A673 (cell line): Measurements from ENCODE around the gene SMIM24. TPM values are rescaled to one million over a fixed set of nuclear protein-coding genes. Genes with fewer than 3 reads are reported as not detected.

Experiments
- BruUV-seq: library from RNA; stranded (reverse); fragments of 400-500 nt; replicated peaks from 2 replicates; lab custom pipeline; 2021; lab: Mats Ljungman, UMichigan
- CTCF ChIA-PET: fragments of 300-600 bp; sonication (Branson Sonifier 250); formaldehyde crosslinking; loops from one replicate; lab custom pipeline; 2022; ENCODE audit warnings: antibody characterized with exemption; lab: Charles Lee
- POLR2A ChIA-PET: fragments of 300-600 bp; sonication (Branson Sonifier 250); formaldehyde crosslinking; loops from one replicate; lab custom pipeline; 2022; ENCODE audit warnings: antibody characterized with exemption; ENCODE audit not compliant: low non-redundant PET; lab: Charles Lee
- DNase-seq: peaks from one replicate; pipeline ENCODE4 v3.0.0-alpha.2; 2015; ENCODE audit warnings: low spot score
- H3K27ac ChIP-seq: fragments of 200-600 bp; sonication (generic); 2 replicates; pipeline ENCODE4 v1.5.1; 2016; ENCODE audit warnings: mixed run types, low read depth, mild to moderate bottlenecking, mixed read lengths, antibody characterized with exemption, low read length; ENCODE audit not compliant: poor library complexity, severe bottlenecking
- H3K27me3 ChIP-seq: fragments of 200-600 bp; sonication (generic); replicated peaks from 2 replicates; pipeline ENCODE4 v1.6.1; 2017; ENCODE audit warnings: mixed run types, low read depth, mild to moderate bottlenecking, mixed read lengths, antibody characterized with exemption, low read length; ENCODE audit not compliant: insufficient read depth, poor library complexity
- H3K36me3 ChIP-seq: fragments of 200-600 bp; sonication (generic); 2 replicates; pipeline ENCODE4 v1.6.1; 2016; ENCODE audit warnings: mixed run types, mild to moderate bottlenecking, mixed read lengths, antibody characterized with exemption, low read length; ENCODE audit not compliant: insufficient read depth, poor library complexity, severe bottlenecking
- H3K4me1 ChIP-seq: fragments of 200-600 bp; sonication (generic); 2 replicates; pipeline ENCODE4 v1.6.1; 2017; ENCODE audit warnings: mixed run types, mild to moderate bottlenecking, mixed read lengths, antibody characterized with exemption, low read length; ENCODE audit not compliant: insufficient read depth, poor library complexity, severe bottlenecking
- H3K4me3 ChIP-seq: fragments of 200-600 bp; sonication (generic); 2 replicates; pipeline ENCODE4 v1.5.1; 2016; ENCODE audit warnings: low read depth, mixed run types, mild to moderate bottlenecking, mixed read lengths, low read length; ENCODE audit not compliant: poor library complexity, severe bottlenecking
- H3K9me3 ChIP-seq: fragments of 200-600 bp; sonication (generic); 2 replicates; pipeline ENCODE4 v1.6.1; 2016; ENCODE audit warnings: mixed run types, low read depth, mild to moderate bottlenecking, mixed read lengths, antibody characterized with exemption, low read length; ENCODE audit not compliant: poor library complexity, severe bottlenecking
- CTCF ChIP-seq: fragments of 300-800, 200-600 bp; sonication (generic); conservative IDR thresholded peaks from 2 replicates; pipeline ENCODE4 v1.5.1; 2017; ENCODE audit warnings: low read depth, mild to moderate bottlenecking, antibody characterized with exemption, low read length, moderate library complexity, mixed read lengths
- EZH2 ChIP-seq: fragments of 200-600 bp; sonication (generic); IDR thresholded peaks from 2 replicates; pipeline ENCODE4 v1.6.1; 2017; ENCODE audit warnings: borderline replicate concordance, low read depth, mild to moderate bottlenecking, mixed read lengths, antibody characterized with exemption, low read length; ENCODE audit not compliant: poor library complexity, severe bottlenecking
- intact Hi-C: fragments of 100-400 bp; cut with micrococcal nuclease; formaldehyde crosslinking; loops from one replicate; pipeline ENCODE4 v1.10.0; 2022; ENCODE audit not compliant: unreplicated experiment
- total RNA-seq: library from RNA; stranded (reverse); gene quantifications from 2 replicates; pipeline ENCODE4 v1.2.3, GENCODE V29; 2021

SMIM24 gene
- total RNA-seq, 1 experiment from 2014 or later: not detected

DNA sequence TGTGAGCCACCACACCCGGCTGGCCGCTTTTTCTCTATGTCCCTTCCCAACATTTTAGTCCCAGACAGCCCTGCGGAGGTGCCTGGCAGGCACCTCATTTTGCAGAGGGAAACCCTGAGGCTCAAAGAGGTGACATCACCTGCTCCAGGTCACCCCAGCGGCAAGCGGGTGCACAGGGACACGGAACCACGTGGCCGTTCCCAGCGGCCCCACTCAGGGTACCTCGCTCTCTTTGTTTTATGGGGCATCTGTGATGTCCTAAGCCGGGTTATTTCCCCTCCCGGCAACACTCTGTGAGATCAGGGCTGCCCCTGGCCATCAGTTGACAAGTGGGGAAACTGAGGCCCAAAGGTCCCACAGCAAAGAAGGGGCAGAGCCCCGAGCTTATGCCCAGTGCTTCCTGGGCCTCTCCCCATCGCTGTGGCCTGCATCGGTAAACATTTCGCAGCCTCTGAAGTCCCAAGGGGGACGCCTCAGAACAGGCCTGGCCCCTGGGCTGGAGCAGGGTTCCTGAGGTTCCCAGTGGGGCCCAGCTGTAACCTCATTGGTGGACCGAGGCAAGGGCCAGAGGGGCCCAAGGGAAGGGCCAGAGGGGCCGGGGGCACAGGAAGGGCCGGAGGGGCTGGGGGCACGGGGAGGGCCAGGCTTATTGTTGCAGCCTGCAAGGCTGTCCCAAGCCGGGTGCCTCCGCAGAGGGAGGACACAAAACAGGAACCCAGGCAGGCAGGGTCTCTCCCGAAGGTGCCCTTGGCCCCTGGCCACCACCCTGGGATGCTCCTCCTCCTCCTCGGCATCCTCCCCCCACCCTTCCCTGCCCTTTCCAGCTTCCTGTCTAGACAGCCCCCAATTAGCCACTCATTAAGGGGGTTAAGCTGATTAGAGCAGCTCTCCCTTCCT is 39.0 kb downstream of the SMIM24 start:
- intact Hi-C loops: no loop called here
- peaks cover 6% of the 10 kb centered on the region for H3K4me1 ChIP-seq
- peaks cover 44% of the 10 kb centered on the region for H3K36me3 ChIP-seq
- no TSS peak for BruUV-seq
- no peaks in the 10 kb centered on the region for H3K27me3 ChIP-seq
- ChIA-PET POLR2A (no interaction called here), CTCF (interaction anchor here (1.0 kb wide), 1 partner anchor 103 kb away, joined by 4 read pairs; no protein-coding TSS in a partner anchor)
- H3K27ac ChIP-seq: peak overlapping the region; percentile 23
- no peaks in the 10 kb centered on the region for H3K9me3 ChIP-seq
- no peak overlapping the region for H3K4me3 ChIP-seq
- DNase-seq: no peak
- TF ChIP-seq CTCF (no peak), EZH2 (no peak)

GRCh38 chr19:3440082-3440481 is 40.2 kb downstream of the SMIM24 start:
- BruUV-seq: no TSS peak
- peak; percentile 45 for DNase-seq
- peaks cover 35% of the 10 kb centered on the region for H3K36me3 ChIP-seq
- H3K9me3 ChIP-seq: no peaks in the 10 kb centered on the region
- intact Hi-C loops: no loop called here
- peaks cover 9% of the 10 kb centered on the region for H3K4me1 ChIP-seq
- no peak overlapping the region for H3K4me3 ChIP-seq
- no peak overlapping the region for H3K27ac ChIP-seq
- POLR2A ChIA-PET: no interaction called here
- H3K27me3 ChIP-seq: no peaks in the 10 kb centered on the region
- peak; percentile 55 for TF ChIP-seq CTCF
- TF ChIP-seq EZH2: no peak
- CTCF ChIA-PET: interaction anchor here (0.9 kb wide), 1 partner anchor 11 kb away, joined by 3 read pairs; no protein-coding TSS in a partner anchor

- Histone ChIP-seq H3K27ac (peak overlapping the region; percentile 94), H3K4me3 (peak overlapping the region; percentile 53), H3K9me3 (no peaks in the 10 kb centered on the region), H3K36me3 (peaks cover 49% of the 10 kb centered on the region), H3K4me1 (peaks cover 4% of the 10 kb centered on the region), H3K27me3 (no peaks in the 10 kb centered on the region)
- TF ChIP-seq CTCF (no peak), EZH2 (no peak)
- no TSS peak for BruUV-seq
- peak; percentile 97 for DNase-seq
- intact Hi-C loops: no loop called here
- POLR2A ChIA-PET: no interaction called here
- CTCF ChIA-PET: no interaction called here
Observed at GRCh38 chr19:3434630-3435553, 45.4 kb downstream of the SMIM24 start.
